Measurements from ENCODE around the gene NRTN.

DNA sequence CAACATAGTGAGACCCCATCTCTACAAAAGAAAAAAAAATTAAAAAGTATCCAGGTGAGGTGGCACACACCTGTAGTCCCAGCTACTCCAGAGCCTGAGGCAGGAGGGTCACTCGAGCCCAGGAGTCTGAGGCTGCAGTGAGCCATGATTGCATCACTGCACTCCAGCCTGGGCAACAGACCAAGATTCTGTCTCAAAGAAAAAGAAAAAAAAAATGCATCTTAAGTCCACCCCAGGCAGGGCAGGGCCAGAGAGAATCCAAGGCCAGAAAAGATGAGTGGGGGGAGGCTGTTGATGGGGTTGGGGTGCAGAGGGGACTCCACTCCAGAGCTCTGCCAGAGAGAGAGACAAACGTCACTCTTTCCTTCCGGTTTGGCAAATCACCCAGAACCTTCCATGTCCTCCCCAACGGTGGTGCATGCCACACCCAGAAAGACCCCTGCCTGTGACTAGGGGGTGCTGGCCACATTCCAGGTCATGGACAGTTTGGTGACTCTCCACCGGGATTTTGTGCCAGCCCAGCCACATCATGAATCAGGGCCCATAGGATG, 46.0 kb downstream of the NRTN start:
- TF ChIP-seq, protein P1, sequence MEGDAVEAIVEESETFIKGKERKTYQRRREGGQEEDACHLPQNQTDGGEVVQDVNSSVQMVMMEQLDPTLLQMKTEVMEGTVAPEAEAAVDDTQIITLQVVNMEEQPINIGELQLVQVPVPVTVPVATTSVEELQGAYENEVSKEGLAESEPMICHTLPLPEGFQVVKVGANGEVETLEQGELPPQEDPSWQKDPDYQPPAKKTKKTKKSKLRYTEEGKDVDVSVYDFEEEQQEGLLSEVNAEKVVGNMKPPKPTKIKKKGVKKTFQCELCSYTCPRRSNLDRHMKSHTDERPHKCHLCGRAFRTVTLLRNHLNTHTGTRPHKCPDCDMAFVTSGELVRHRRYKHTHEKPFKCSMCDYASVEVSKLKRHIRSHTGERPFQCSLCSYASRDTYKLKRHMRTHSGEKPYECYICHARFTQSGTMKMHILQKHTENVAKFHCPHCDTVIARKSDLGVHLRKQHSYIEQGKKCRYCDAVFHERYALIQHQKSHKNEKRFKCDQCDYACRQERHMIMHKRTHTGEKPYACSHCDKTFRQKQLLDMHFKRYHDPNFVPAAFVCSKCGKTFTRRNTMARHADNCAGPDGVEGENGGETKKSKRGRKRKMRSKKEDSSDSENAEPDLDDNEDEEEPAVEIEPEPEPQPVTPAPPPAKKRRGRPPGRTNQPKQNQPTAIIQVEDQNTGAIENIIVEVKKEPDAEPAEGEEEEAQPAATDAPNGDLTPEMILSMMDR (IDR thresholded peaks at IDR 0.05; ENCODE audit: low read depth, low read length, missing input control): no peak
- TF ChIP-seq, protein P2, sequence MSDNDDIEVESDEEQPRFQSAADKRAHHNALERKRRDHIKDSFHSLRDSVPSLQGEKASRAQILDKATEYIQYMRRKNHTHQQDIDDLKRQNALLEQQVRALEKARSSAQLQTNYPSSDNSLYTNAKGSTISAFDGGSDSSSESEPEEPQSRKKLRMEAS (IDR thresholded peaks at IDR 0.05): no peak
- TF ChIP-seq TAF1 (conservative IDR thresholded peaks at IDR 0.05) (no peak), YY1 (IDR thresholded peaks at IDR 0.05) (no peak), RAD21 (IDR thresholded peaks at IDR 0.05) (no peak), SP1 (IDR thresholded peaks at IDR 0.05) (no peak)

All from liver (tissue), 3 donors.